ENCODE results near the gene CYTH1.
A peak's percentile ranks its signal among the peaks of the same experiment; 100 is the strongest.

Gene CYTH1

DNA sequence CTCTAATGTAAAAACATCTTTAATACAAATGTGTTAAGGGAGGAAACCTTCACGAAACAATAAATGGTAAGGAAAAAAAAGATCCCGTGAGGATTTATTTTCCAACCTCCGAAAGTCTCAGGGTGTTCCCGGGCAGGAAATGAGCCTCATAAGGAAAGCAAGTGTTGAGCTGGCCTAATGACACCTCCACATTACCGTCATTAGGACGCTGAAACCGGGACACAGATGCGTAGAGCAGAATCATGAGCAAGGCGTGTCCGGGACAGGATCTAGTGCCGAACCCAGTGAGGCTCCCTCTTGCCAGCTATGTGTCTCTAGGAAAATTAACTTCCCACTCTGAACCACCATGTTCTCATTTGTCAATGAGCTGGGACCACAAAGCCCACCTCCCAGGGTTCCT, 22.7 kb upstream of the CYTH1 start:
- DNase-seq: no peak

DNA sequence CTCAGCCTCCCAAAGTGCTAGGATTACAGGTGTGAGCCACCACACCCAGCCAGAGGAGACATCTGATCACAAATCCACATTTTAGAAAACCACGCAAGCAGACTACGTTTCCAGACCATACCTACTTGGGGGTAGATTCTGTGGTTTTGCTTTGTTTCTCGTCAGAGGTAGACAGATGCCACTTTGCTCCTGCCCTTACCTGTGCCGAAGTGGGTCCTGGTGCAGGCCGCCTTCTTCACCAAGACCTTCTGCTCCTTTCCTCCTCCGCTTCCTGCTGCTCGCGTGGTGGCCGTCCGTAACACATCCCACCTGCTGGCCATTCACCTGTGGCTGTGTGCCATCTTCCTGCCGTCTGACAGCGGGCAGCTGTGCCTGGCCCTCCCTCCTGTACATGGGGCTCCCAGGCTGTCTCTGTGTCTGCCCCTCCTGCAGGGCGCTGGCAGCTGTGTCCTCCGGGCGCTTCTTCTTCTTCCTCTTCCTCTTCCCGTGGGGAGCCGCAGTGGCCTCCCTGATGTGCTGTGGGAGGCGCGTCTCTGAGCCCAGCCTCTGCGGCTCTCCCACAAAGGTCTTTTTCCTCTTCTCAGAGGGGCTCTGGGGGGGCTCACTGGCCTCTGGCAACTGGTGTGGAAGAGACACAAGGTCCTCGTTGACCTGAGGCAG, 21.2 kb upstream of the CYTH1 start:
- no peak for DNase-seq

DNA sequence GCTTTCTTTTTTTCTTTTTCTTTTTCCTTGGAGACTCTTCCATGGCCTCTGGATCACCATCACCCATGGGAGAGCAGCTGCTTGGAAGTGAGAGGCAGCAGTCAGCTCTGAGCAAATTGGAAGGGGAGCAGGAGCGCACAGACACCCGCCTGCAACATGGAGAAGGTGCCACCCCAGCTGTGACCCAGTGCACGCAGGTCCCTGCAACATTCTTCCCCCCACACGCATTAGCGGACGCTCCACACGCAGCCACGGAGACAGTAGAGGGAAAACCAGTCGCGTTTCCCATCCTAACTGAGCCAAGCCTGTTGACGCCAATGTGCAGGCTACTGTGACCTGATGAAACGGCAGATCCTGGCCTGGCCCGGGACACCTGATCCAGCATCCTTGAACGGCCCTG, 20.4 kb upstream of the CYTH1 start:
- no peak for DNase-seq

DNA sequence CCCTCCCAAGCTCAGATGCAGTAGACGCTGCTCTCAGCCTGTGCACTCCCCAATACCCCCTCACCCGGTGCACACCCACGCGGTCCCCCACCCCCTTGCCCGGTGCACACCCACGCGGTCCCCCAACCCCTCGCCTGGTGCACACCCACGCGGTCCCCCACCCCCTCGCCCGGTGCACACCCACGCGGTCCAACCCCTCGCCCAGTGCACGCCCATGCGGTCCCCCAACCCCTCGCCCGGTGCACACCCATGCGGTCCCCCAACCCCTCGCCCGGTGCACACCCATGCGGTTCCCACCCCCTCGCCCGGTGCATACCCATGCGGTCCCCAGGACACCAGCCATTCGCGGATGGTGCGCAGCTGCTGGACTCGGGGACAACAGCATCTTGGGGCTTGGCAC, 19.9 kb upstream of the CYTH1 start:
- DNase-seq: no peak

DNA sequence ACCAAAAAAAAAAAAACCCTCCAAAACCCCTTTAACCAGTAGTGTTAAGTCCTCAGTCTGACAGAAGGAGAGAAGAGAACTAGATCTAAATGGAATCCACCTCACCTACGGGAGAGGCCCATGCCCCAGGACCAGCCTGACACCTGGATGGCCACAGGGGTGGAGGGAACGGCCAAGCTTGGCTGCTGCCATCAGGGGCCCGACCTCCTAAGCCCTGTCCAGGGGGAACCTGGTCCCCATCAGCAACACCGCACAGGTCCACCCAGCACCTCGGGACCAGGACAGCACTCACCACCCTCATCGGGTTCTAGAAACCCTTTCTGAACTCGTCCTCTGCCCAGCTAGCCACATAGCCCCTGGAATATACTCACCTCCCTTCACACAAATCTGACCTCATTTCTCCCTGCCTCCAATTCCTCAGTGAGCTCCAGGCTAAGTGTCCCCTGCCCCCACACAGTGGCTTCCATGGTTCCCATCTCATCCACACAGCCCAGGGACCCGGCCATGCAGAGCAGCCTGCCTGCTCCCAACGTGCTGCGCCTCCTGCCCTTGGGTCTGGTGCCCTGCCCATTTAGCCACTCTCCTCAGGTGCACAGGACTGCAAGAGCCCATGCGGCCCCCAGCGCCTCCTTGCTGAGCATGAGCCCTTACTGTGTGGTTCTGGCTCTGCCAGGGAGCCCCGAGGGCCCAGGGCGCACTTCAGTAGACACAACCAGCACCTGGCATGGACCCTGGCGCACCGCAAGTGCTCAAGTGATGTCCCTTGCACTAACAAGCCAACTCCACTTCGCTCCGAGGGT, 18.3 kb upstream of the CYTH1 start:
- DNase-seq: no peak

DNA sequence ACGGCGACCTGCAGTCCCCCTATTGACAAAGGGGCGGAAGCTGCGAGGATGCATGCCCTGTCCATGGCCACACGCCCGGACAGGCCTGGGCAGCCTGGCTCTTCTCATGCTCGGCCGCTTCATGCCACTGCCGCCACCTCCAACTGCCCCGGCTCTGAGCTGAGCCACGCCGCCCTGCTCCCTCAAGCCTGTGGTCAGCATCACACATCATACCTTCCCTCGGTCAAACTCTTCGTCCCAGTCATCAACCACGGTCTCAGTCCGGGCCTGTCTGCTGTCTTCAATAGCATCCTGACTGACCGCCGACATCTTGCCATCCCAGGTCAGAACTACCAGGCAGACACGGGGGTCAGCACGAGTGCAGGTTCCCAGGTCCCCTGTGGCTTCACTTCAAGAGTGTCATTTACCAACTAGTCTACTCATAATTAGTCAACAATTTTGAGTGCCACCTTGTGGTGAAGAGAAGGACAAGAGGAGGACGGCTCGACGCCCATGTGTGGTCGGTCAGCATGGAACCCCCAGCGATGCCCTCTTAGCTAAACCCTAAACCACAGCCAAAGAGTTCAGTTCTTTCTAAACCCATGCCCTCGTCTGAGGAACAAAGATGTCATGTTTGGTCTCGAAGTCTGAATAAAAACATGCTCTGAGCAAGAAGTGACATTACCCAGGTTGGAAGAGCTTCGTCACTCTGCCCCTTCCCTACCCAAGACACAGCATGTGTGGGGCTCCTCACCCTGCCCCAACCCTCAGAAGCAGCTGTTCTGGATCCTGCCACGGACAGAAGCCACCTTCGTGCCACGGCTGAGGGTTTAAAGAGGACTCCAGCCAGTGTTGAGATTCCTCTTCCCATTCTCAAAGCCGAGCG, 16.9 kb upstream of the CYTH1 start:
- DNase-seq: peak; percentile 36

DNA sequence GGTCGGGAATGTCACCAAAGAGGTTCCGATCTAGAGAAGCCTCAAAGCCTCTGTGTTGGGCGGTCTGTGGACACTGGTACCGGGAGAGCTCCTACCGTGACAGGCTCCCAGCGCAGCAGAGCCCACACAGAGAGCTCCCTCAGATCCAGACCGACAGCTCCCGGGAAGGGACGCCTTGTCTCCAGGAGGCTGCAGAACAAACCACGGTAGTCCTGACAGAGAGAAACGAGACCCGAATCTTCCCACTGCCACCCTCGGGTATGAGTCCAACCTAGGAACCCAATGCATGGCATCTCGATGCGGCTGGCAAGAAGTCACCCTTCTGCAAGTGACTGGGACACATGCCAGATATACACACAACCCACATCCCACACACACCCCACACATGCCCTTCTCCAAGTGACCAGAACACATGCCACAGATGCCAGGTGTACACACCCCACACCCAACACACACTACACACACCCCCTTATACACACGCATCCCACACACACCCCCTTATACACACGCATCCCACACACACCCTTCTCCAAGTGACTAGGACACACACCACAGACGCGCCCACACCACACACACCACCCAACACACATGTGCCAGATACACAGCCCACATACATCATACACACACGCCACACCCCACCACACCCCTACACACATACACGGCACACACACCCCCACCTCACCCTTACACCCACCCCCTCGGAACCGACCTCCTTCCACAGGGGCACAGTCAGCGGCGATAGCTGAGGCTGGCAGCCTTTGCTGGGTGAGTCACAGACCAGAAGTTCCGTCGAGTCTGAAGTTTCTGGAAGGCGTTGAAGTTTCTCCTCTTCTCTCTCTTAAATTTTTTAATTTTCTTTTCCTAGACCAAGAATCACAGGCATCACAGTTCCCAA, 15.9 kb upstream of the CYTH1 start:
- DNase-seq: no peak

DNA sequence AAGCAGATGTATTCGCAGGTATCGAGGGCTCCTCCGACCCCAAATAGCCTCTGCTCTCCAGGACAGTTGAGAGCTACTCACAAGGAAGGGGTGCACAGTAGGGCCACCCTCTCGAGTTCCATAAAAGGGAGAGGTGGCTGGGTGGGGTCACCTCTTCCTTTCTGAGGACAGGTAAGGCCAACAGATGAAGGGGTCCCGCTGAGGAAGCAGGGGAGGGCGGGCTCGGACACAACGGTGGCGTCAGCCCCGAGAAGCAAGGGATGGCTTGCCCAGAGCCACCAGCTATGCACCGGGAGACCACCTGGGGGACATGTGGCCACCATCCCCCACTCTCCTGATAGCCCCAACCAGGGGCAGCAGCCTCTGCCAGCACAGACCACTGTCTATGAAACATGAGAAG, 15.1 kb upstream of the CYTH1 start:
- no peak for DNase-seq

DNA sequence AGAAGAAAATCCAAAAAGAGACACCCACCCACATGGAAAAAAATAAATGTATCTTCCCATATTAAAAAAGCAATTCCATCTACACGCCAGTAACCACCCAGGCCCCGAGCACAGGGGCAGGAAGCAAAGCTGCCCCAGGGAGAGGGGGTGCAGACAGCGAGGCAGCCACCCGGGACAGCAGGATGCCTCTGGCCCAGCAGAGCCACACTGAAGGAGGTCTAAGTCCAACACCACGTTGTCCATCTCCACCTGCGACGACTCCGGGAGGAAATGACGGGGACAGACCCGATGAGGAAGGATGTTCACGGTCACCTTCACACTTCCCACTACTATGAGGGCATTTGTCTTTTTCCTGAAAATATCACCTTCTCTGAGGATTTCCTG, 14.4 kb upstream of the CYTH1 start:
- no peak for DNase-seq

DNA sequence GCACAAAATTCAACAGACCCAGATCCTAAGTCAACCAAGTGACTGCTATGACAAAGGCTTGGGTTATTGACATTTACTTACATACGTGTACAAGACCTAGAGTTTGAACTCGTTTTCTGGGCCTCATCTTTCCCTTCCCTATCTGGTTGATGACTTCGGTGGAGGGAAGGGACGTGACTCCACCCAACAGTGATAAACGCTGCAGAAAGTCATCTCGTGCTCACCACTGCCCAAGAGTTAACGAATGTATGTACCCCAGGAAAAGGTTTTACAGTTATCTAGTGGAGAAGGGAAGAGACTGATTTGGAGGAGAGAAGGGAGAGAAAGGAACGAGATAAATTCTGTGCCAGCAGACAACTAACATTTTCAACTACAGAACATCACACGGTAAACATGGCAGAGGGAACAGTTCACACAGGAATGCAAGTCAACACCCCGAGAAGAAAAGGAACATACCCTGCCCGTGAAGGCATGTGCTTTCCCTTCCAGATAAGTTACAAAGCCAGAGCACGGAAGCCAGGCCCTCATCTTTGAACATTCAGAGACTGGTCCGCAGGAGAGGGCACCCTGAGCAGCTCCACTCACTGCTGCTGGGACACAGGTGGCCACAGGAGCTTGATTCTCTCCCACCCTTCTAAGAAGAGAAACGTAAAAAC, 13.9 kb upstream of the CYTH1 start:
- no peak for DNase-seq

DNA sequence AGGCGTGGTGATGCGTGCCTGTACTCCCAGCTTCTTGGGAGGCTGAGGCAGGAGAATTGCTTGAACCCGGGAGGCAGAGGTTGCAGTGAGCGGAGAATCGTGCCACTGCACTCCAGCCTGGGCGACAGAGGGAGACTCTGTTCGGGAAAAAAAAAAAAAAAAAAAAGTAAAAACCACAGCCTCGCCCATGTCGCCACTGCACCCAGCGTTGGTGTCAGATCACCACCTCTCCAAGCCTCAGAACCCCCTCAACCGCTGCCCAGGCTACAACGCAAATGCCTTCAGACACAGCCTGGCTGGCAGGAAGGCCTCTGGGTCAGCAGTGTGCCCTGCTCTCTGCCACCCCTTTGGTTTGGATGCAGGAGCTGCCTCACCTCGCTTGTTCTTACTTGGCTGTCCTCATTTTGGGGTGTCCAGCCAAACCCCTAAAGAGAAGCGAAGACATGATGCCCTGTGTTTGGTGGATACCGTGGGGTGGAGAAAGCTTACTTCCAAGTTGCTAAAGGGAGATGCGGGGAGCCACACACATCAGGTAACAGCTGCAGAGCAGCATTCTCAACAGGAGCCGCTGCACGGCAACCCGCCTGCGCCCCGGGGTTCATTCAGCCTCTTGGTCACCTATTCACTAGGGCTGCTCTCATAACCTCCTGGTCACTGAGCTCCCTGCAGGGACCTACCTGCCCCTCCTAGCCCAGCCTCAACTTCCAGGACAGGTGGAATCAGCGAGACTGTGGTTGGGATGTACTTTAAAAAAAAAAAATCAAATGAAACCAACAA, 13.0 kb upstream of the CYTH1 start:
- DNase-seq: no peak

DNA sequence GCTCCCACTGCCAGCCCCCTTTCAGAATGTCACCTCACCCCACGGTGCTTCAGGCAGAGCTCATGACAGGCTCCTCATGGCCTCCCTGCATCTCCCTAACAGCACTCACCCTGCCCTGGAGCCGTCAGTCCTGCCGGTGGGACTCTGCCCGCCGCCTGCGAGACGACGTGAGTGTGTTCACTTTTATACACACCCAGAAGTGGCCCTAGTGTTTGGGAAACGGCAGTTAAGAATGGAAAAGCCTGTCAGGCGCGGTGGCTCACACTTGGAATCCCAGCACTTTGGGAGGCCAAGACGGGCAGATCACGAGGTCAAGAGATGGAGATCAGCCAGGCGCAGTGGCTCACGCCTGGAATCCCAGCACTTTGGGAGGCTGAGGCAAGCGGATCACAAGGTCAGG, 12.3 kb upstream of the CYTH1 start:
- no peak for DNase-seq

DNA sequence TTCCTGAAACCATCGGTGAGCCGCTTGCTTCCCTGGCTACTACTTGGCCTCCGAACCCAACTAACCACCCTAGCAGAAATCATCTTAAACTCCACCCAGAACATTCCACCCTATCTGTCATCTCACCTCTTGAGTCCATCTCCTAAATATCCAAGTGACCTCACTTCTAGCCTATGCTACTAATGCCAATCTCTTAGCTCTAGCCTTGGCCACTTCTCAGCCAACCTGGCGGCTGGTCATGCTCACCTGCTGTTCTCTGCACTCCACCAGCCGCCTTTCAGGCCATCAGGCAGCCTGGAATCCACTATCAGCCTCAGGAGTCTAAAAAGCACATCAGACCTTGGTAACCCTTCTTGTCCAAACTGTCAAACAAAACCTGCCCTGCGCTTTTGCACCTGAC, 11.9 kb upstream of the CYTH1 start:
- no peak for DNase-seq

DNA sequence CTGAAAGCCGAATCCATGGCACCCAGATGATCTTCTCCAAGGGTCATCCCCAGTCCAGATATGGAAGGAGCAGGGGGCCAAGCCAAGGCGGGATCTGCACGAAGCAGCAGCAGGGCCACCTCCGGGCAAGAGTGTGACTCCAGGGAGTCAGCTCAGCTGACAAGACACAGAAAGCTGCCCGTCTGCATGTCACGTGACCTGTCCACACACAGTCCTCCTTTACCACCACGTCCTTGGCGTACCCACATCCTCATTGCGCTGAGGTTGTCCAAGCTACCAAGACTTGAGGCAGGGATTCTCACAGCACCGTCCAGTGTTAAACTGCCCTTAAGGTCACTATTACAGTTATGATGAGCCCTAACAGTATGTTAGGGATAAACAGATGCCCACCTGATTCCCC, 11.3 kb upstream of the CYTH1 start:
- DNase-seq: no peak

DNA sequence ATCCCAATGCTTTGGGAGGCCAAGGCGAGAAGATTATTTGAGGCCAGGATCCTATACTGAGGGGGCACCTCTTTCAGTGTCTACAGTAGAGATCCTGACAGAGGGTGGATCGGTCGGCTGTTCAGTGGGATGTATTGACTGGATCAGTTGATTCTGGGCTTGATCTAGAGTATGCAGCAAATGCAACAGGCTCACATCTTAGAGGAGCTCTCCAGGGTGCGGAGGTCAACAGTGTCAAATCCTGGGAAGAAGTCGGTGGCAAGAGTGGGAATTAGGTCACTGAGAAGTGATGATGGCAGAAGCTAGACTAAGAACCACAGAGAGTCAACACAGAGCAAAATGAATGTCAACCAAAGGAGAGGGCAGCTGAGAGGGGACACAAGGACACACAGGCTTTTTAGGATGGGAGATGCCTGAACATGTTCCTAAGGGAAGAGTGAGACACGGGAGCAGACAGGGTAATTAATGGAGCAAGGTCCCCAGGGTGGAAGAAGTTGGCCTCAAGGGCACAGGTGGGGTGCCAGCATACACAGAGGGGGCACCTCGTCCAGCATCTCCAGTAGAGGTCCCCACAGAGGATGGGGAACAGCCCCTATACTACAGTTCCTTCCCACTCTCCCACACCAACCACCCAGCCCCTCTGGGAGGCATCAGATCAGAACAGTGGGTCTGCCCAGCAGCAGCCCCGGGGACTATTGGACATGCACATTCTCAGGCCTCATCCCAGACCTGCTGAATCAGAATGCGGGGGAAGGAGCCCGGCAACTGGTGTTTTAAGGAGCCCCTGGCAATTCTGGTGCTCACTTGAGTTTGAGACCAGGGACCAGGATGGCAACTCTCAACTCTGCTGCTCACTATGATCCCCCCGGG, 10.0 kb upstream of the CYTH1 start:
- no peak for DNase-seq

DNA sequence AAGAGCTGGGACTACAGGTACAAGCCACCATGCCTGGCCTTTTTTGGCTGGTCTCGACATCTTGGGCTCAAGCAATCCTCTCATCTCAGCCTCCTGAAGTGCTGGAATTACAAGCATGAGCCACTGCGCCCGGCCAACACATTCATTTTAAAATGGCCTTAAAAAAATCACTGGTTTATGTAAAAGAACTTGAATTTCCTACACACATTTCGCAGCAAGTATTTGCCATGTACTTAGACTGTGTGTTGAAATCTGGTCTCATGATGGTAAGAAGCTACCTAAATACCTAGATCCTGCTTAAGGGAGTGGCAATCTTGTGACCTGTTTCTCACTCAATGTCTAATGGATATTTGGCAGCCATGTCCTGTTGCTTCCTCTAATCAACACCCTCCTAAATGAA, 8.5 kb upstream of the CYTH1 start:
- no peak for DNase-seq

DNA sequence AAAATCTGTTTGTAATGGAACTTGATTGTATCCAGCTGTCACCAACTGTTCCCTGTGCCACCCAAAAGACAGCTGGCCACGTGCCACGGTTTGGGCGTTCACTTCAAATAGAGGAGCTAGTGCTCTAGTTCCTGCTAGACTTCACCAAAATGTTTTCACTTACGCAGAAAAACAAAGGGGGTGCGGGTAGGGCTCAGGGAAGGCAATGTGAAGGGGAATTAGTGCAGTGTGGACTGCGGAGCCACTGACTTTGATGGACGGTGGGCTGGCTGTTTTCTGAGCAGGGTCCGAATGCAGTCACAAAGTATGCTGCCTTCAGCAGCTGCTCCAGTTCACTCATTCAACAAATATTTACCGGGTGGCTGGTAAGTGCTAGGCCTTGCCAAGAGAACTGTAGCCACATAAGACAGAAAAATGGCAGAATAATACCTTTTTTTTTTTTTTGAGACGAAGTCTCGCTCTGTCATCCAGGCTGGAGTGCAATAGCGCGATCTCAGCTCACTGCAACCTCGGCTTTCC, 7.6 kb upstream of the CYTH1 start:
- DNase-seq: peak; percentile 77

DNA sequence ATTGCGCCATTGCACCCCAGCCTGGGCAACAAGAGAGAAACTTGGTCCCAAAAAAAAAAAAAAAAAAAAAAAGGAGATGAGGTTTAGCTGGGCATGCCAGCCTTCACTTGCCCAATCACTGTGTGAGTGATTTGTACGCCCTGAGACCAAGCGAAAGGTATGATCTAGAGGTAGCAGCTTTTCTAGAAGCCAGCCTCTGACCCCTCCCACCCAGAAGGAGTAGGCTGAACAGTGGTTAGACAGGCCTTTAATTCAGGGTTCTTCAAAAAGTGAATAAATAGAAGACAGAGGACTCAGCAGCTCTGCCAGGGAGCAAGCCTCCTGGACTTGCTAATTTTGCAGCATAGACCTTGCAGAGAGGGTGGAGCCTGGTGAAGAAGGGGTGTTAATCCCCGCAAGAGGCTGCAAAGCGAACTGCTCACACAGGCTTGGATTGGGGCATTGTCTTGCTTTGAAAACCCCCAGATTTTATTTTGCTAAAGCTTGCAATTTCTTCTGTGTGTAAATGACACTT, 7.1 kb upstream of the CYTH1 start:
- no peak for DNase-seq

DNA sequence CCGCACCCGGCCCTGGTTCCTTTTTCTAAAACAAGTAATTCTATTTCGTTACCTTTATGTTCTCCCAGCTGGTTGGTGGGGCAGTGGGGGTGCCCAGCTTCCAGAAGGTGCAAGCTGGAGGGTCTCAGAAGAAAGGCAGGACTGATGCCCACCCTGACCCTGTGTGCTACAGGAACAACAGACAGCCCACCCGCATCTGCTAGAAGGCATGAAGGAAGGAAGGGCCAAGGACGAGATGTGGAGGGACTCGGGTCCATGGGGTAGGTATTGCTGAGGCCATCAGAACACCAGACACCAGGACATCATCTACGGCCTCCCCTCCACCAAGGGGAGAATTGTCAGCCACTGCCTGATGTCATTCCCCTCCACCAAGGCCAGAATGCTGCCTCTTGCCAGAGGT, 6.4 kb upstream of the CYTH1 start:
- no peak for DNase-seq

DNA sequence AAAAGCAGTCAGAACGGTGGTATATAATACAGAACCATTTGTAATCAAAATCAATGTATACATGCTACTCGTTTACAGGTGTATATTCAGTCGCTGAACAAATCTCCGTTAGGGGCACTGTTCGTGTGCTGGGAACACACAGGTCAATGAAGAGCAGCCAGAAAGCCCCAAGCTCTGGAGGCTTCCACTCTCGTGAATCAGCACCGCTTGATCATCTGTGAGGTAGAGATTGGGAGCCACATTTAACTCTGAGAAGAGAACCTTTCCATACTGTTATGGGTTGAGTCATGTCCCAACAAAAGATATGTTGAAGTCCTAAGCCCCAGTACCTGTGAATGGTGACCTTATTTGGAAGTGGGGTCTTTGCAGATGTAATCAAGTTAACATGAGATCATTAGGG, 5.4 kb upstream of the CYTH1 start:
- no peak for DNase-seq
